Heart right ventricle (tissue), 16 donors: ENCODE results near the gene SLC36A3. TPM values are rescaled to one million over a fixed set of nuclear protein-coding genes. Genes with fewer than 3 reads are reported as not detected.

Experiments used
- ATAC-seq, 8 donors: fragments of 200-7000 bp; cut with Tn5 transposase; one replicate each; pipeline ENCODE4 v1.9.1; 2020; ENCODE audit warnings: mild to moderate bottlenecking in 8 of 8, moderate library complexity in 8 of 8, moderate number of reproducible peaks in 1 of 8
- DNase-seq, 2 donors: peaks; one replicate each; pipeline ENCODE4 v3.0.0-alpha.2; 2020
- H3K27ac ChIP-seq, 10 donors: fragments of 200-600 bp; sonication (generic) in 2 of 10; one replicate each; pipeline versions ENCODE4 v1.5.0 to v1.8.0; 2020 to 2022; ENCODE audit warnings: mild to moderate bottlenecking in 3 of 10
- H3K27me3 ChIP-seq, 7 donors: fragments of 200-600 bp; one replicate each; pipeline ENCODE4 v1.8.0; 2021 to 2022; ENCODE audit warnings: mild to moderate bottlenecking in 2 of 7
- H3K36me3 ChIP-seq, 9 donors: fragments of 200-600 bp; sonication (generic) in 1 of 9; one replicate each; pipeline versions ENCODE4 v1.5.0 to v1.8.0; 2020 to 2022; ENCODE audit warnings: mild to moderate bottlenecking in 2 of 9
- H3K4me1 ChIP-seq, 9 donors: fragments of 200-600 bp; sonication (generic) in 1 of 9; one replicate each; pipeline versions ENCODE4 v1.5.0 to v1.8.0; 2020 to 2022; ENCODE audit warnings: mild to moderate bottlenecking in 4 of 9
- H3K4me3 ChIP-seq, 10 donors: fragments of 200-600 bp; sonication (generic) in 2 of 10; one replicate each; pipeline versions ENCODE4 v1.5.0 to v1.8.0; 2020 to 2022; ENCODE audit warnings: mild to moderate bottlenecking in 7 of 10, moderate library complexity in 2 of 10
- H3K9me3 ChIP-seq, 11 donors: fragments of 200-600 bp in 10 of 11; sonication (generic) in 2 of 11; one replicate each; pipeline versions ENCODE4 v1.5.0 to v1.8.0; 2013 to 2022; ENCODE audit warnings: mild to moderate bottlenecking in 2 of 11, control low read depth in 1 of 11, moderate library complexity in 1 of 11
- WGBS, 2 donors: extraction: QIAGEN DNeasy Blood & Tissue Kit; methylation state at CpG; one replicate each; pipeline ENCODE4 v1.1.7; 2013; ENCODE audit warnings: inconsistent platforms in 1 of 2; 5-methylcytosine and 5-hydroxymethylcytosine counted together
- intact Hi-C, 10 donors: fragments of 100-400 bp; cut with DNase I; formaldehyde crosslinking; loops; one replicate each; pipeline versions ENCODE4 v1.11.1 to v1.14.2; 2022
- polyA plus RNA-seq, 2 donors: library from polyadenylated mRNA; stranded (reverse); fragments of 200-250 nt; gene quantifications; one replicate each; pipeline ENCODE4 v1.2.3, GENCODE V29; 2013
- total RNA-seq, 10 donors: library from RNA; stranded (reverse); fragmentation: NEBNext Ultra II Directional in 3 of 10; extraction: Animal tissue kit (Norgen Biotek cat#: 25700) in 3 of 10; gene quantifications; one replicate each; pipeline versions ENCODE4 v1.2.1 to v1.2.4, GENCODE V29; 2021 to 2023
- TF ChIP-seq, protein P1 (sequence below), 9 donors: fragments of 200-600 bp; sonication (generic) in 2 of 9; IDR thresholded peaks; one replicate each; pipeline versions ENCODE4 v1.5.0 to v1.8.0; 2021 to 2022; ENCODE audit warnings: antibody characterized with exemption in 9 of 9, mild to moderate bottlenecking in 5 of 9, moderate library complexity in 1 of 9
- donor health status: Arrhythmogenic right ventricular cardiomyopathy.
- donor health status: ischemic (EF 13 %, LVEDD 7.1; RV severe dilation, severe dysfunction).
- donor health status: healthy with polysubstance abuse.
- donor health status: DM: no; HTN: yes; CAD: no.
- donor health status: DM: no; HTN: no; CAD: no.
- donor health status: ischemic (EF 25% LVEDD 6.9; RV normal size, moderate dysfunction).
- donor health status: ischemic (EF 25% LVEDD 5.7; RV mildly dilated, moderate dysfunction).
- donor health status: healthy.
- donor health status: DM: yes; HTN: yes; CAD: no.
- donor health status: Ischemic cardiomyopathy.
- donor health status: ischemic (EF 35%, LVEDD 5.7; RV mildly dilated, moderate dysfunction).
- donor health status: nonischemic (EF 11% LVEDD 7.7; RV severe dilation, severe dysfunction).
- donor health status: DM: yes; HTN: yes; CAD: no.
- donor health status: PGD.
- donor health status: ischemic (EF 29% LVEDD 5.4; RV normal size, mild dysfunction).
- donor health status: nonischemic (EF 23%, LVEDD 6.1; RV moderate dilation, normal function).

SLC36A3 gene
- total and polyA plus RNA-seq, 12 donors = not detected

DNA sequence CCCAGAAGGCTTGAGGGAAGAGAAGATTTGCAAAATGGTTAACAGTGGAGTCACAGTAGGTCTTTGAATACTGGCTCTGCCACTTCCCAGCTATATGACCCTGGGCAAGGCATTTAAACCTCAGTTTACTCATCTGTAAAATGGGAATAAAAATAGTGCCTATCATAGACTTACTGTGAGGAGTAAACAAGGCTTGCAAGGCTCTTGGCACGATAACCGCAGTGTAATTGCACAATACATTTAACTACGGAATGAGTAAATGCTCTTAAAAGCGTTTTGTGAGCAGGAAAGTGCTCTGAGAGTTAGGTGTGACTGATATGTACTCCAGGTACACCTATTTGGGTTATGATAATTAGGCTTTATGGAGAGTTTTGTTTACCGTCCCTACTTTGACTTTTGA lies 8.4 kb downstream of the SLC36A3 start:
- 81 to 82% methylated on average over 5 of the region's 5 CpGs for WGBS, 2 donors
- DNase-seq = no peak
- ATAC-seq = no peak
- Histone ChIP-seq H3K27ac (no peak overlapping the region), H3K27me3 (peaks cover 0 to 19% (median 3%) of the 10 kb centered on the region in 7 donors), H3K36me3 (no peaks in the 10 kb centered on the region), H3K9me3 (peaks cover 0 to 8% (median 0%) of the 10 kb centered on the region in 11 donors), H3K4me3 (no peak overlapping the region), H3K4me1 (peaks cover 0 to 2% (median 0%) of the 10 kb centered on the region in 9 donors)
- intact Hi-C loops = no loop called here
- TF ChIP-seq, protein P1, sequence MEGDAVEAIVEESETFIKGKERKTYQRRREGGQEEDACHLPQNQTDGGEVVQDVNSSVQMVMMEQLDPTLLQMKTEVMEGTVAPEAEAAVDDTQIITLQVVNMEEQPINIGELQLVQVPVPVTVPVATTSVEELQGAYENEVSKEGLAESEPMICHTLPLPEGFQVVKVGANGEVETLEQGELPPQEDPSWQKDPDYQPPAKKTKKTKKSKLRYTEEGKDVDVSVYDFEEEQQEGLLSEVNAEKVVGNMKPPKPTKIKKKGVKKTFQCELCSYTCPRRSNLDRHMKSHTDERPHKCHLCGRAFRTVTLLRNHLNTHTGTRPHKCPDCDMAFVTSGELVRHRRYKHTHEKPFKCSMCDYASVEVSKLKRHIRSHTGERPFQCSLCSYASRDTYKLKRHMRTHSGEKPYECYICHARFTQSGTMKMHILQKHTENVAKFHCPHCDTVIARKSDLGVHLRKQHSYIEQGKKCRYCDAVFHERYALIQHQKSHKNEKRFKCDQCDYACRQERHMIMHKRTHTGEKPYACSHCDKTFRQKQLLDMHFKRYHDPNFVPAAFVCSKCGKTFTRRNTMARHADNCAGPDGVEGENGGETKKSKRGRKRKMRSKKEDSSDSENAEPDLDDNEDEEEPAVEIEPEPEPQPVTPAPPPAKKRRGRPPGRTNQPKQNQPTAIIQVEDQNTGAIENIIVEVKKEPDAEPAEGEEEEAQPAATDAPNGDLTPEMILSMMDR (IDR thresholded peaks at IDR 0.05) = no peak

GRCh38 chr5:151293624-151294023 lies 9.9 kb downstream of the SLC36A3 start:
- Histone ChIP-seq H3K4me3 (no peak overlapping the region), H3K27me3 (peaks cover 0 to 17% (median 0%) of the 10 kb centered on the region in 7 donors), H3K9me3 (peaks cover 0 to 8% (median 0%) of the 10 kb centered on the region in 11 donors), H3K4me1 (peaks cover 0 to 2% (median 0%) of the 10 kb centered on the region in 9 donors), H3K27ac (no peak overlapping the region), H3K36me3 (no peaks in the 10 kb centered on the region)
- intact Hi-C loops = no loop called here
- ATAC-seq (no peak), DNase-seq (no peak)
- TF ChIP-seq, protein P1 (IDR thresholded peaks at IDR 0.05) = no peak
- 40 to 62% methylated on average over 4 of the region's 4 CpGs for WGBS, 2 donors

- TF ChIP-seq, protein P1 (IDR thresholded peaks at IDR 0.05) = no peak
- ATAC-seq (no peak), DNase-seq (no peak)
- H3K9me3 ChIP-seq = peaks cover 0 to 8% (median 0%) of the 10 kb centered on the region in 11 donors
- H3K27me3 ChIP-seq = no peaks in the 10 kb centered on the region
- no peaks in the 10 kb centered on the region for H3K36me3 ChIP-seq
- H3K27ac ChIP-seq = no peak overlapping the region
- 59 to 68% methylated on average over 2 of the region's 2 CpGs for WGBS, 2 donors
- no peak overlapping the region for H3K4me3 ChIP-seq
- H3K4me1 ChIP-seq = no peaks in the 10 kb centered on the region
- intact Hi-C loops = no loop called here
These were observed 15.4 kb downstream of the SLC36A3 start for GRCh38 chr5:151288180-151288579.

DNA sequence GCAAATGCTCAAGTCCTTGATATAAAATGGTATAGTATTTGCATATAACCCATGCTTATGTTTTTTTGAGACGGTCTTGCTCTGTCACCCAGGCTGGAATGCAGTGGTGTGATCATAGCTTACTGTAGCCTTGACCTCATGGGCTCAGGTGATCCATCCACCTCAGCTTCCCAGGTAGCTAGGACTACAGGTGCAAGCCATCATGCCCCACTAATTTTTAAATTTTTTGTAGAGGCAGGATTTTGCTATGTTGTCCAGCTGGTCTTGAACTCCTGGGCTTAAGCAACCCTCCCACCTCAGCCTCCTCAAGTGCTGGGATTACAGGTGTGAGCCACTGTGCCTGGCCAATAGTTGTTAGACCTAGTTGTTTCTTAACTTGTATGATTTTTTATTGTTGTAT lies 17.3 kb downstream of the SLC36A3 start:
- ATAC-seq = no peak
- Histone ChIP-seq H3K27me3 (no peaks in the 10 kb centered on the region), H3K9me3 (peaks cover 0 to 3% (median 0%) of the 10 kb centered on the region in 11 donors), H3K4me3 (no peak overlapping the region), H3K36me3 (no peaks in the 10 kb centered on the region), H3K4me1 (no peaks in the 10 kb centered on the region), H3K27ac (no peak overlapping the region)
- TF ChIP-seq, protein P1 (IDR thresholded peaks at IDR 0.05) = no peak
- 85 to 96% methylated on average over 1 of the region's 1 CpG for WGBS, 2 donors
- intact Hi-C loops = no loop called here
- DNase-seq = no peak
